Endodermal cell (in vitro differentiated cells): ENCODE measurements around the gene POLD2. TPM values are rescaled to one million over a fixed set of nuclear protein-coding genes. Genes with fewer than 3 reads are reported as not detected.

Experiments used
- DNase-seq: peaks from one replicate; pipeline ENCODE4 v3.0.0-alpha.2; 2017
- H3K27ac ChIP-seq: 2 replicates; pipeline ENCODE4 v1.5.1; 2013; ENCODE audit warnings: mild to moderate bottlenecking, low read depth, low read length, moderate library complexity
- H3K27me3 ChIP-seq: 2 replicates; pipeline ENCODE4 v1.6.1; 2013; ENCODE audit warnings: mild to moderate bottlenecking, low read length, moderate library complexity; ENCODE audit not compliant: insufficient read depth, control insufficient read depth, poor library complexity, severe bottlenecking
- H3K36me3 ChIP-seq: 2 replicates; pipeline ENCODE4 v1.7.0; 2013; ENCODE audit warnings: mild to moderate bottlenecking, low read length, moderate library complexity; ENCODE audit not compliant: control insufficient read depth, insufficient read depth
- H3K4me1 ChIP-seq: one replicate; pipeline ENCODE4 v1.7.0; 2013; ENCODE audit warnings: low read length; ENCODE audit not compliant: control insufficient read depth, insufficient read depth
- H3K4me3 ChIP-seq: 2 replicates; pipeline ENCODE4 v1.5.1; 2013; ENCODE audit warnings: mild to moderate bottlenecking, low read length, moderate library complexity
- H3K9ac ChIP-seq: 2 replicates; pipeline ENCODE4 v1.6.1; 2013; ENCODE audit warnings: mild to moderate bottlenecking, low read length, moderate library complexity; ENCODE audit not compliant: poor library complexity, severe bottlenecking; ENCODE audit errors: extremely low read depth
- H3K9me3 ChIP-seq: 2 replicates; pipeline ENCODE4 v1.6.1; 2013; ENCODE audit warnings: mild to moderate bottlenecking, low read length, moderate library complexity; ENCODE audit not compliant: control insufficient read depth
- H3K27ac Mint-ChIP-seq: 2 replicates; pipeline ENCODE4 v1.8.0; 2020; ENCODE audit warnings: mixed read lengths
- H3K27me3 Mint-ChIP-seq: 2 replicates; pipeline ENCODE4 v1.8.0; 2021; ENCODE audit warnings: mild to moderate bottlenecking, mixed read lengths; ENCODE audit not compliant: insufficient read depth
- H3K36me3 Mint-ChIP-seq: 2 replicates; pipeline ENCODE4 v1.8.0; 2020; ENCODE audit warnings: low read depth, mixed read lengths
- H3K4me1 Mint-ChIP-seq: 2 replicates; pipeline ENCODE4 v1.8.0; 2020; ENCODE audit warnings: mixed read lengths
- H3K4me3 Mint-ChIP-seq: 2 replicates; pipeline ENCODE4 v1.8.0; 2020; ENCODE audit warnings: mild to moderate bottlenecking, moderate library complexity, mixed read lengths
- H3K9me3 Mint-ChIP-seq: 2 replicates; pipeline ENCODE4 v1.8.0; 2020; ENCODE audit warnings: mild to moderate bottlenecking, mixed read lengths
- WGBS, 2 experiments: methylation state at CpG; one replicate each; pipeline versions ENCODE4 v1.1.5 to v1.1.7; 2013; ENCODE audit warnings: missing lambda C conversion rate in 2 of 2, mixed read lengths in 1 of 2; ENCODE audit not compliant: insufficient coverage in 1 of 2, insufficient read length in 1 of 2; 5-methylcytosine and 5-hydroxymethylcytosine counted together
- total RNA-seq, 2 donors: library from RNA; stranded (reverse); fragmentation: NEBNext Ultra II Directional in 1 of 2; extraction: Animal tissue kit (Norgen Biotek cat#: 25700) in 1 of 2; gene quantifications; 2 replicates in 1 of 2; 3 replicates in 1 of 2; pipeline ENCODE4 v1.2.1, GENCODE V29; 2021
- TF ChIP-seq, protein P1 (sequence below): fragments of 200-600 bp; sonication (generic); conservative IDR thresholded peaks from 2 replicates; pipeline ENCODE4 v1.5.0; 2021; ENCODE audit warnings: antibody characterized with exemption, mild to moderate bottlenecking

POLD2 gene
- total RNA-seq, 2 donors from 2014 or later: 127 to 141 TPM

DNA sequence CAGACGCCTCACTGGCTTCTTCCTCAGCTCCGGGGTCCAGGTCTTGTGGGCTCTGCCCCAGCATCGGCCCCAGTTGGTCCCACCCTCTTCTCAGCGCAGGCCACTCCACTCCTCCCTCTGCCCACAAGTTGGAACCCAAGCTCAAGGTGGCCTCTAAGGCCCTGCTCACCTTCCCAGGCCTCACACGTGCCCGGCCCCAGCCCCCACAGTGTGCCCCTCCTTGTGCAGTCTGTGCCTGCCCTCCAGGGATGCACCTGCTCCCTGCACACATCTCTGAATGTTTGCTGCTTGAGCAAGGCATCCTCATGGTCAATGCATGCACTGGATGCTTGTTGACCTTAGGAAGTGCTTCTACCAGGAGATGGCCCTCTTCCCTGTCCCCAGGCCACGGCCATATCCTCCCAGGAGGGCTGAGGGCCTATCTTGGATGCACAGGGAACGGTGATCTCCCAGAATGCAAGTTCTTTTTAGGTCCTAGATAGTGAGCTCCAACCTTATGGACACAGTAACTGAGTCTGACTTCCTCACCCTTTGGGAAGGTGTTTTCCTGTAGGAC, 26.9 kb downstream of the POLD2 start:
- Histone ChIP-seq H3K4me3 (no peak overlapping the region), H3K9ac (no peak overlapping the region), H3K27me3 (no peaks in the 10 kb centered on the region), H3K36me3 (no peaks in the 10 kb centered on the region), H3K4me1 (no peaks in the 10 kb centered on the region), H3K9me3 (no peaks in the 10 kb centered on the region), H3K27ac (no peak overlapping the region)
- WGBS, 2 experiments: 84 to 86% methylated on average over 4 to 8 of the region's 8 CpGs
- no peak for DNase-seq
- Mint-ChIP-seq H3K4me3 (no peak overlapping the region), H3K9me3 (no peaks in the 10 kb centered on the region), H3K27me3 (peaks cover 6% of the 10 kb centered on the region), H3K4me1 (peaks cover 4% of the 10 kb centered on the region), H3K27ac (no peak overlapping the region), H3K36me3 (no peaks in the 10 kb centered on the region)
- TF ChIP-seq, protein P1, sequence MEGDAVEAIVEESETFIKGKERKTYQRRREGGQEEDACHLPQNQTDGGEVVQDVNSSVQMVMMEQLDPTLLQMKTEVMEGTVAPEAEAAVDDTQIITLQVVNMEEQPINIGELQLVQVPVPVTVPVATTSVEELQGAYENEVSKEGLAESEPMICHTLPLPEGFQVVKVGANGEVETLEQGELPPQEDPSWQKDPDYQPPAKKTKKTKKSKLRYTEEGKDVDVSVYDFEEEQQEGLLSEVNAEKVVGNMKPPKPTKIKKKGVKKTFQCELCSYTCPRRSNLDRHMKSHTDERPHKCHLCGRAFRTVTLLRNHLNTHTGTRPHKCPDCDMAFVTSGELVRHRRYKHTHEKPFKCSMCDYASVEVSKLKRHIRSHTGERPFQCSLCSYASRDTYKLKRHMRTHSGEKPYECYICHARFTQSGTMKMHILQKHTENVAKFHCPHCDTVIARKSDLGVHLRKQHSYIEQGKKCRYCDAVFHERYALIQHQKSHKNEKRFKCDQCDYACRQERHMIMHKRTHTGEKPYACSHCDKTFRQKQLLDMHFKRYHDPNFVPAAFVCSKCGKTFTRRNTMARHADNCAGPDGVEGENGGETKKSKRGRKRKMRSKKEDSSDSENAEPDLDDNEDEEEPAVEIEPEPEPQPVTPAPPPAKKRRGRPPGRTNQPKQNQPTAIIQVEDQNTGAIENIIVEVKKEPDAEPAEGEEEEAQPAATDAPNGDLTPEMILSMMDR: no peak

DNA sequence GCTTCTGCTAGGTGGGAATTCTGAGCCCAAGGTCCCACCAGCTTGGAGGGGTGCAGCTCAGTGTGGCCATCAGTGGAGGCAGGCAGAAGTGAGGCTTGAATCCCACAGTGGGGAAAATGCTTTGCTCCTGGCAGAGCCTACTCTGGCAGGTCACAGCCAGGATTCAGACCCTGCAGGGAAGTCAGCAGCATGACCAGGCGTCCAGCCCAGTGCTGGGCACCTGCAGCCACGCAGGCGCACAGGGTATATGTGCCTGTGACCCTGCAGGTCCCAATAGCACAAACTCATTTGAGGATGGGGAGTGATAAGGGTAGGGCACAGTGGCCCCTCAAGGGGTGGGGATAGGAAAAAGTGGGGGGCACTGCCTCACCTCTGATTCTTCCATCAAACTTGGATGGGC, 27.6 kb downstream of the POLD2 start:
- H3K27ac Mint-ChIP-seq: no peak overlapping the region
- no peaks in the 10 kb centered on the region for H3K9me3 Mint-ChIP-seq
- H3K27ac ChIP-seq: no peak overlapping the region
- TF ChIP-seq, protein P1: no peak
- H3K4me1 ChIP-seq: no peaks in the 10 kb centered on the region
- no peak for DNase-seq
- no peak overlapping the region for H3K9ac ChIP-seq
- no peak overlapping the region for H3K4me3 ChIP-seq
- 95 to 100% methylated on average over 2 to 3 of the region's 3 CpGs for WGBS, 2 experiments
- H3K9me3 ChIP-seq: no peaks in the 10 kb centered on the region
- peaks cover 4% of the 10 kb centered on the region for H3K4me1 Mint-ChIP-seq
- H3K27me3 ChIP-seq: no peaks in the 10 kb centered on the region
- H3K27me3 Mint-ChIP-seq: peaks cover 6% of the 10 kb centered on the region
- H3K36me3 ChIP-seq: no peaks in the 10 kb centered on the region
- H3K36me3 Mint-ChIP-seq: no peaks in the 10 kb centered on the region
- no peak overlapping the region for H3K4me3 Mint-ChIP-seq

DNA sequence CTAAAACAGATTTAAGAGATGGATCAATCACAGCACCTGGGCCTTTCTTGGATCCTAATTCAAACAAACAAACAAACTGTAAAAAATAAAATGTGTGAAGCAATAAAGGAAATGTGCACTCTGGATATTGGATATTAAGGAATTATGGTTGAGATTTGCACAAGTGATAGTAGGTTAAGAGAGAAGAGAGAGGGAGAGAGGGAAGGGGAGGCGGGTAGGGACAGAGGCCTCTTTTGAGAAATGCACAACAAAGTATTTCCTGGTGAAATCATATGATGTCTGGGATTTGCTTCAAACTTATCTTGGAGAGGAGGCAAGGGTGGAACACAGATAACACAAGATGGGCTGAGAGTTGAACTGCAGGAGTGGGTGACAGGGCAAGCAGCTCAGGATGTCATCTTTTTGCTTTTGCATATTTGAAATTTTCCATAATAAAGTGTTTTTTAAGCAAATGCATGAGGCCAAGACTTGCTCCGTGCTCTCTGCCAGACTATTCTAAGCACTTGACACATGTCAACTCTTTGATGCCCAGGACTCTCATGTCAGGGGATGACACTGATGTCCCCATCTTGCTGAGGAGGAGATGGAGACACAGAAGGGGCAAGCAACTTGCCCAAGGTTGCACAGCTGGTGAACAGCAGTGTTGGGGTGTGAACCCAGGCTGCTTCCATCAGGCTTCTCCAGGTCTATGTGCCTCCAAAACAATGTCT, 28.3 kb downstream of the POLD2 start:
- Mint-ChIP-seq H3K27ac (no peak overlapping the region), H3K27me3 (peaks cover 6% of the 10 kb centered on the region), H3K9me3 (no peaks in the 10 kb centered on the region), H3K4me1 (peaks cover 4% of the 10 kb centered on the region), H3K4me3 (no peak overlapping the region), H3K36me3 (no peaks in the 10 kb centered on the region)
- Histone ChIP-seq H3K27ac (no peak overlapping the region), H3K9ac (no peak overlapping the region), H3K27me3 (no peaks in the 10 kb centered on the region), H3K4me3 (no peak overlapping the region), H3K4me1 (no peaks in the 10 kb centered on the region), H3K9me3 (no peaks in the 10 kb centered on the region), H3K36me3 (no peaks in the 10 kb centered on the region)
- WGBS, 2 experiments: 79 to 100% methylated on average over 1 to 2 of the region's 2 CpGs
- no peak for DNase-seq
- TF ChIP-seq, protein P1: no peak
